Measurements from ENCODE around the gene ABCB8.
"Not testable (repeated sequence)": the region's sequence is repeated elsewhere in the genome, so short reads cannot be mapped to it uniquely, and the experiment has no call there.

The ABCB8 gene

DNA sequence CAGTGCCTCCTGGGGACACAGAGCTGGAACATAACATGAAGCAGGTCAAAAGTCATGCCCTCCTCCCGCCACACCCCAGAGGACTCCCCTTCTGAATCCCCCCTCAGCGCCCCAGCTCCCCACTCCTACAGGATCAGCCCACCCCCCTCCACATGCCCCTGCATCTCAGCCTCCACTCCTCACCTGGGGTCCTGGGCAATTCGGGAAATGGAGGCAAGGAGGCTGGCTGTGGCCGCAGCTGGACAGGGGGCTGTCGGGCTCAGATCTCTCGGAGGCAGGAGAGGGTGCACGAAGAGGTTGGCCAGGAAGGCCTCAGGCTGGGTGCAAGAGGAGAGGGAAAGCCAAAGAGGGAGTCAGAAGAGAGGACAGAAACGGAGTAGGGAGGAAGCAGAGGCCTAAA is 11.7 kb upstream of the ABCB8 start:
- no peak for DNase-seq

GRCh38 chr7:151016942-151017341 is 11.3 kb upstream of the ABCB8 start:
- DNase-seq: no peak

DNA sequence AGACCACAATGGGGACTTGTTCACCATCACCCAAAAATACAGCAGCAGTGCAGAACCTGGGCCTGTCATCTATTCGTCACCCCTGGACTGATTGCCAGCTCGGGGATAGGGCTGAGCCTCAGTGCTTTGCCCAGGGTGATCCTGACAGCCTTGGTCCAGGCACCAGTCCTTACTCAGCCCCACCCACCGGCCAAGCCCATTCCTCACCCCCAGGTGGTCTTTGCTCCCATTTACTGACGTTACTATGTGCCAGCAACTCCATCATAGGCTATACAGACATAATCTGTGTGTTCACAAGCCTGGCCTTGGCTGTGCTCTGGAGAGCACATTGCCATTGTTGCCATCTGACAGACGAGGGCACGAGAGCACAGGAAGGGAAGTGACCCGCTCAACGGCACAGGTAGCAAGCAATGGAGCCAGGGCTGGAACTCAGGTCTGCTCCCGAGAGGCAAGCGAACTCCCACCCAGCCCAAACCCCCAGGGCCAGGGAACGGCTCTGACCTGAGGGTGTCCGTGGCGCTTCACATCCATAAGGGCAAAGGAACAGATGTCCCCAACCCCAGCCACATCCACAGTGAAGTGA is 10.8 kb upstream of the ABCB8 start:
- DNase-seq: no peak

- no peak for DNase-seq
Observed at GRCh38 chr7:151017953-151018420, 10.3 kb upstream of the ABCB8 start.

DNA sequence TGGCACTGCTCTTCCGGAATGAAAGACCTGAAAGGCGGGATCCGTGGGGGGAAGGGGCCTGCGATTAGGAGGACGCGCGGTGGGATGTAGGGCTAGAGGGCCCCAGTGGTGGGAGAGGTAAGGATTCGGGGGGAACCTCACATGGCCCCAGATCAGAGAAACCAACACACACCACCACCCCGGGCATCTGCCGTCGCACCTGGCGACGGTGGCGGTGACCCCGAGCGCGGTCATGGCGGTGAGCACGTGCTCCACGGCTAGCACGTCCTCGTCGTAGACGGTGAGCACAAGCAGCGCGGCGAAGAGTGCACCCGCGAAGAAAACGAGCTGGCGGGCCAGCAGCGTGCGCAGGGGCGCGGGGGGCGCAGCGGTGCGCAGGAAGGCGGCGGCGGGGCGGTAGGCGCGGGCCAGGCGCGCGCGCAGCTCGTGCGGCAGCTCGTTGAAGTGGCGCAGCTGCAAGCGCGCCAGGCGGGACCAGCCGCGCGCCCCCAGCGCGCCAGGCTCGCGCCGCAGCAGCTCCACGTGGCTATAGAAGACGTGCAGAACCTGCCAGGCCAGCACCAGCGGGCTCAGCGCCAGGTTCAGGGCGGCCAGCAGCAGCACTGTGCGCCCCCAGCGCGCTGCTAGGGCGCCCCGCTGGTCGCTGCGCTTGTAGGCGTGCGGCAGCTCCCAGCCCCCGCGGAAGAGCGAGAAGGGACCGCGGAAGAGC is 9.7 kb upstream of the ABCB8 start:
- DNase-seq: no peak

GRCh38 chr7:151019130-151019447 is 9.2 kb upstream of the ABCB8 start:
- DNase-seq: no peak

DNA sequence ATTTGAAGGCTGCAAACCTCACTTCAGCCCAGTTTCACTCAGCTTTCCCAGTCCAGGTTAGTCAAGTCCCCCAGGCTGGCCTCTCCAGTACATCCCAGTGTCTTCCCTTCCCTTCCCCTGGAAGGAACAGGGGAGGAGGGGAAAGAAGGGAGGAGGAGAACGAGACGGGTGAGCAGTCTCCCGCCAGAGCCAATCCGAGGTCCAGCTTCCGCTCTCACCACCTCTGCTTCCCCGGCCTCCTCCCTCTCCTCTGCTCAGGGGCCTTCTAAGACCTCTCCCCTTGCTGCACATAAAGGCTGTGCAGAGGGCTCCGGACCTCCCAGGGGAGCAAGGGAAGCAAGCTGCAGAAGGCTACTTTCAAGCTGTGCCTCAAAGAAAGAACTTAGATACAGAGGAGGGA is 8.0 kb upstream of the ABCB8 start:
- no peak for DNase-seq

GRCh38 chr7:151023232-151023631 is 5.0 kb upstream of the ABCB8 start:
- no peak for DNase-seq

- DNase-seq: no peak
Observed at GRCh38 chr7:151024435-151025056, 3.7 kb upstream of the ABCB8 start, which contains the start of gene ATG9B. ATG9B (minus strand) TSS chr7:151024494; CDS start chr7:151024423, 71 bp downstream.

DNA sequence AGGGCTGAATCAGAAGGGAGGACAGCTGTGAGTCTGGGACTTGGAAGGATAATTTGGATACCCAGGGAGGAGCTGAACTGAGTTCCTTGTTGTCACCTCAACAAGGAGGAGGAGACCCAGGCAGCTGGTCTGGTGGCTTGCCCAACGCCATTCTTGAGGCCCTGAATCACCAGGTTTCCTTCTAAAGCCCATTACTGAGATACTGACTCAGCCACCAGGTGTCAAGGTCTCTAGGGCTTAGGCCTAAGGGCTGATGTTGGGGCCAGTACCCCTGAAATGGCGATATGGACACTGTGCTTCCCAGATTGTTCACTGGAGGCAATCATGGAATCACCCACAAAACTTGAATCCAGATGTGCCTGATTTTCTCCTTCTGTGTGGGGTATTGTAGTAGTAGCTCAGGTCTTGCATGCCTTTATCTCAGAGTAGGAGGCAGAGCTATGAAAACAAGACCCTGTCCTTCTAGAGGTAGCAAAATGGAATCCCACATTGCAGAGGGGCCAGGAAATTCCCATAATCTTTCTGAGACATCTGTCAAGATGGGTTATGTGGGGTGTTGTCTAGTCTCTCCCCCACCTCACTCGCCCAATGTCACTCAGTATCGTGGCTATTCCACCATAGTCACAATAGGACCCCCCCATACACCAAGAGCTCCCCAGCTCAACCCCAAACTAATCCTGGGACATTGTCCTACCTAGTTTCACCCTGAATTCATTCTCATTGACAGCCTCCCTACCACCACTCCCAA is 2.2 kb upstream of the ABCB8 start:
- no peak for DNase-seq

- DNase-seq: not testable (repeated sequence)
Observed at GRCh38 chr7:151026771-151027727, 1.2 kb upstream of the ABCB8 start.

DNA sequence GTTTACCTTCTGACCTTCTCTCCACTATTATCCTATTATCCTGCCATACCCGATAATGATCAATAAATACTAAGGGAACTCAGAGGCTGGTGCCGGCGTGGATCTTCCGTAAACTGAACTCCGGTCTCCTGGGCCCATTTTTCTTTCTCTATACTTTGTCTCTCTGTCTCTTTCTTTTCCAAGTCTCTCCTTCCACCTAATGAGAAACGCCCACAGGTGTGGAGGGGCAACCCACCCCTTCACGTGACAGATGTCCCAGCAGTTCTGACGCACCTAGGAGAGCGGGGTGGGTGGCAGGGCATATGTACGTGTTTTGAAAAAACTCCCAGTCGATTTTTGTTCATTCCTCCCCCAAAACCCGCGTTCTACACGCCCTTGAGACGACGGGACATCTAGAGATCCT is 521 bp upstream of the ABCB8 start:
- not testable (repeated sequence) for DNase-seq

DNA sequence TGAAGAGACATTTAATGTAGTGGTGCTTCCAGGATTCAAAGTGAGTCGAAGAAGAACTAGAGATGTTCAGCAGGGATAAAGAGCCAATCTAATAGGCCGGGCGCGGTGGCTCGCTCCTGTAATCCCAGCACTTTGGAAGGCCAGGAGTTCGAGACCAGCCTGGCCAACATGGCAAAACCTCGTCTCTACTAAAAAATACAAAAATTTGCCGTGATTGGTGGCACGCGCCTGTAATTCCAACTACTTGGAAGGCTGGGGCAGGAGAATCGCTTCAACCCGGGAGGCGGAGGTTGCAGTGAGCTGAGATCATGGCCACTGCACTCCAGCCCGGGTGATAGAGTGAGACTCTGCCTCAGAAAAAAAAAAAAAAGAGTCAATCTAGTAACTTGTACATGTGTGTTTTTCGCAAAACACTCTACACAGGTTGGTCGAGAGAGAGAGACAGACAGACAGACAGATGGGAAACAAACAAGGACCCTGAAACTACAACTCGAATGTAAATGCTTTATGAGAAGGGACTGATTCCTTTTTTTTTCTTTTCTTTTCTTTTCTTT is 775 bp downstream of the ABCB8 start:
- no peak for DNase-seq

DNA sequence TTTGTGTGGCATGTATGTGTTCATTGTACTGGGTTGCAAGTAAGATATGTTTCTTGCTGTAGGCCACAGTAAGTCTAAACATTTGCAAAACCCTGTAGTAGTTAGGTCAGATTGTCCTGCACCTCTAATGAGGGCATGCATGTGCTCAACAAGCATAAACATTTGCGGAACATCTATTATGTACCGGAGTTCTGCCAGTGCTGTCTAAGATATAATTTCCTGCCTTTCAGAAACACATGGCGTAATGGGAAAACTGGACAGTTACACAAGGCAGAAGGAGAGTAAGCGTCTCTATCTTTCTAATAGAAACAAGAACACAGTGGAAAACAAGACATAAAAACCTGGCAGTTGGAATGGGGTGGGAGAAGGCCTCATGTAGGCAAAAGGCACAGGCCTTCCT is 2.8 kb downstream of the ABCB8 start:
- DNase-seq: no peak

DNA sequence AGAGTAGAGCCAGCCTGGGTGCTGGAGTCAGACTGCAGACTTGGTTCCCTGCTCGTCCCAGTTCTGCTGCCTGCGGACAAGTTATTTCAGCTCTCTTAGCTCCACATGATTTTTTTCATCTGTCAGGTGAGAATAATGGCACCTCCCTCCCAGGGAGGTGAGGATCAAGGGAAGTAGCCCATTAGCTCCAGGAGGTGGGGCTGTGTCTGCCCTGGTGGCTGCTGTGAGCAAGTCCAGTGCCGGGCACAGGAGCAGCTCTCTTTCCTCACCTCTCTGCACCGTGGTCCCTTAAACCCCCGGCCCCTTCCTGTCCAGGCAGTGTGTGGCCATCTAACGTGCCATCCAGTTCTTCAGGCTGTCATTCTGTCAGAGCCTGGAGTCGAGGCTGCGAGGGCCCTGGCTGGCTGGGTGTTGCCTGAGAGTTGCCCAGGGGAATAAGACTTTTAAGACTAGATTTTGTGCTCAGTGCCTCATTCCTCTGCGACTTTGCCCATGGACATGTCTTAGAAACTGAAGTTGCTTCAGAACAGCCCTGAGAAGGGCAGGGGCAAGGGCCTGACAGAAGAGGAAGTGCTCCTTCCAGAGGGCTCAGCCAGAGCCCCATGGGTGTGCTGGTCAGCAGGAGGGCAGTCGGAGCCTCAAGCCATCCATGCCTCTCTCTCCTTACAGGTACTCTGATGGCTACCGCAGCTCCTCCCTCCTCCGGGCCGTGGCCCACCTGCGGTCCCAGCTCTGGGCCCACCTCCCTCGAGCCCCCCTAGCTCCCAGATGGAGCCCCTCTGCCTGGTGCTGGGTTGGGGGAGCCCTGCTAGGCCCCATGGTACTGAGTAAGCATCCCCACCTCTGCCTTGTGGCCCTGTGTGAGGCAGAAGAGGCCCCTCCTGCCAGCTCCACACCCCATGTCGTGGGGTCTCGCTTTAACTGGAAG is 5.0 kb downstream of the ABCB8 start:
- no peak for DNase-seq

- no peak for DNase-seq
Observed at GRCh38 chr7:151033864-151034249, 5.6 kb downstream of the ABCB8 start.

DNA sequence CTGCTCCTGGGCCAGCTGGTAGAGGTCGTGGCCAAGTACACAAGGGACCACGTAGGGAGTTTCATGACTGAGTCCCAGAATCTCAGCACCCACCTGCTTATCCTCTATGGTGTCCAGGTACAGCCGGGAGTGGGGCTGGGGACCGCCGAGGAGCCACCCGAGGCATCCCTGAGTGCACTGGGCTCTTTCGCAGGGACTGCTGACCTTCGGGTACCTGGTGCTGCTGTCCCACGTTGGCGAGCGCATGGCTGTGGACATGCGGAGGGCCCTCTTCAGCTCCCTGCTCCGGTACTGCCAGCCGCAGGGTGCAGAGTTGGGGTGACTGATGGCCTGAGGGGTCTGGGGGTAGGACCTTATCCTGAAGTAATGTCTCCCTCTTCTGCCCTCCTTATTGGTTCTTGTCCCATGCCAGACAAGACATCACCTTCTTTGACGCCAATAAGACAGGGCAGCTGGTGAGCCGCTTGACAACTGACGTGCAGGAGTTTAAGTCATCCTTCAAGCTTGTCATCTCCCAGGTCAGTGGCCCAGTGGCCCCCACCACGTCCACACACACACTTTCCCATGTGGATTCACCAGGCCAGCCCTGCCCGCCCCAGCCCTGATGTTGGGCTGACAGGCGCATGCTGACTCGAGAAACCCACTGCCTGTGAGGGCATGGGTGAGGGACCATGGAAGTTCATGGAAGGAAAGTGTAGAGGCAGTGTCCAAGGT is 6.2 kb downstream of the ABCB8 start:
- DNase-seq: no peak

DNA sequence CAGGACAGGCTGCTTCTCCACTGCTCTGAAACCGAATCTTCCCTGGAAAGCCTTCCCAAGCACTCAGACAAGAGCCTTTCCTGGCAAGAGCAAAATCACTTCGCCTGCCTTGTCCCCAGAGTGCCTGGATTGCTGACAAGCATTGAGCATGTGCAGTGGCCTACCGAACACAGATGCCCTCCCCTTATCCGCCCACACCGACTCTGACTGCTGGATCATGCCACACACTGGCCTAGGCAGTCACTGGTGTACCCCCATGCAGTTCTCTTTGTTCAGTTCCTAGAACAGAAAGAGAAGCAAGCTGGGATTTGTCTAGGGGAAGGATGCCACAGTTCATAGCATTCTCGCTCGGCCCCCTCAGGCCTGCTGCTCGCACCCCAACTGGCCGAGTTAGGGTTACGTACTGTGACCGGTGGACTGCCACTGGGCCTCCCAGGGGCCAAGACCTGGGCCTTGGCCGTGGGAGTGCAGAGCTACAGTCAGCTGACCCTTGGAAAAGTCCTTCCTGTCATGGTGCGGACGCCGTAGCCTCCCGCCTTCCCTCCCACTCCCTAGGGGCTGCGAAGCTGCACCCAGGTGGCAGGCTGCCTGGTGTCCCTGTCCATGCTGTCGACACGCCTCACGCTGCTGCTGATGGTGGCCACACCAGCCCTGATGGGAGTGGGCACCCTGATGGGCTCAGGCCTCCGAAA is 6.9 kb downstream of the ABCB8 start:
- no peak for DNase-seq

- no peak for DNase-seq
Observed at GRCh38 chr7:151035902-151036301, 7.7 kb downstream of the ABCB8 start.
